GM19099 (cell line): ENCODE results near the gene MRNIP.

Source experiments
- POLR2A ChIP-seq: IDR thresholded peaks from 3 replicates; pipeline ENCODE4 v1.6.1; 2011; ENCODE audit warnings: low read depth; ENCODE audit not compliant: insufficient read length; ENCODE audit errors: extremely low read depth

The MRNIP gene, protein sequence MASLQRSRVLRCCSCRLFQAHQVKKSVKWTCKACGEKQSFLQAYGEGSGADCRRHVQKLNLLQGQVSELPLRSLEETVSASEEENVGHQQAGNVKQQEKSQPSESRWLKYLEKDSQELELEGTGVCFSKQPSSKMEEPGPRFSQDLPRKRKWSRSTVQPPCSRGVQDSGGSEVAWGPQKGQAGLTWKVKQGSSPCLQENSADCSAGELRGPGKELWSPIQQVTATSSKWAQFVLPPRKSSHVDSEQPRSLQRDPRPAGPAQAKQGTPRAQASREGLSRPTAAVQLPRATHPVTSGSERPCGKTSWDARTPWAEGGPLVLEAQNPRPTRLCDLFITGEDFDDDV

DNA sequence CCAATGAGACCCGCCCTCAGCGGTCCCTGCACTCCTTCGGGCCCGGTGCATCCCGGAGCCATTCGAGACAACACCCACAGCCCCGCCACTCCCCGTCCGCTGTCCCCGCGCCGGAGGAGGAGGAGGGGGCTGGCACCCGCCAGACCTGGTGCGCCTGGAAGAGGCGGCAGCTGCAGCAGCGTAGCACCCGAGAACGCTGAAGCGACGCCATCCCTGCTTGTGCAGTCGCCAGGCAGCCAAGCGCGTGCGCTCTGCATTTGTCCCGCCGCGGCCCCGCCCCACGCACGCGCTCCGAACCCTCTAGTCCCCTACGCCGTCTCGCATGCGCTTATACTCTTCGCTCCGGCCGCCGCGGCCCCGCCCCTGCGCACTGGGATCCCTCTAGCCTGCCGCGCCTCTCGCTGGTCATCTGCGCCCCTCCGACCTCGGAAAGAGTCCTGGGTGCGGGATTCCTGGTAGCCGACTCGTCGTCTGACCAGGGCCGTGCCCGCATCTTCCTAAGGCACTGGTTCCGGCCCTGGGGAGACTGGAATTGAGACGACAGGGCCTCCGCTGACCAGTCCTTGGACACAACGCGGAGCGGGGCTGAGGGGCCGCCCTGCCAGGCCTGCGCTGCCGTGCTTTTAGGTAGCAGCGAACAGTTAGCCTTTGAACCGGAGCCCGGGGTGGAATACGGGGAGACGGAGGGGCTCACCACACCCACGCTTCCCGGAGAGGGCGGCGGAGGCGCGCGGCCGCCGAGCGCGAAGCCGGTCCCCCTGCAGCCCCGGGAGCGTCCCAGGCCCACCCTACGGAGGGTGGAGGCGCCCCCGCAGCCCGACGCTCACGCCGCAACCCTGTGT, at the start of gene MRNIP:
Gene MRNIP (minus strand): TSS at position 232 of the 842 bp plus-strand sequence. CDS start 21 bp downstream, at position 211.
- peak; percentile 72 for TF ChIP-seq POLR2A

DNA sequence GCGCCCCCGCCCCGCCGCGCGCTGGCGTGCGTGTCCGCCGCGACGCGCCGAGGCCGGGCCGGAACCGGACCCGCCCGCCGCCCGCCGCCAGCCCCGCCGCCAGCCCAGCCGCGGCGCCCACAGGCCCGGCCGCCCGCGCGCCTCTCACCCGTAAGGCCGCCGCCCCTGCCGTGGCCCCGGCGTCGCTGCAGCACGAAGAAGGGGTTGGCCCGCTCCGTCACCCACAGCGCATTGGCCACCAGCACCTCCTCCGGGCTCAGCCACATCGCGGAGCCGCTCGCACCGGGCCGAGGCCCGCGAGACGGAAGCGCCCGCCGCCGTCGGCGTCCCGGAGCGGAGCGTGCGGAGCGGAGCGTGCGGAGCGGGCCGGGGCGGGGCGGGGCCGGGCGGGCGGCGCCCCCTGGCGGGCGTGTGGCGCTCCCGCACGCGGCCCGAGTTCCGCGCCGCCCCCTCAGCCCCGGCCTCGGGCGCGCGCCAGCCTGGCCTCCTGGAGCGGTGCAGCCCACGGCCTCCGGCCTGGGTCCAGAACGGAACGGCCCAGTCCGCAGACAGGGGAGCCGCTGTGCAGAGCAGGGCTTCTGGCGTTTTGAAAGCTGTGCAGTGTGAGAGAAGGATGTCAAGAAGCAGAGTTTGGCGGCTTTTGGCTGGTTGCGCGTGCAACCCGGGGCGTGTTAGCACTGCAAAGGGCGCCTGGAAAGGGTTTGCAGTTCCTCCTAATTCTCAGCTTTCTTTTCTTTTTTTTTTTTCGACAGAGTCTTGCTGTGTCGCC, 49.1 kb upstream of the MRNIP start, which contains the start of gene TBC1D9B:
Gene TBC1D9B (minus strand): TSS at position 342 of the 769 bp plus-strand sequence. CDS start 76 bp downstream, at position 266.
- peak; percentile 85 for TF ChIP-seq POLR2A

DNA sequence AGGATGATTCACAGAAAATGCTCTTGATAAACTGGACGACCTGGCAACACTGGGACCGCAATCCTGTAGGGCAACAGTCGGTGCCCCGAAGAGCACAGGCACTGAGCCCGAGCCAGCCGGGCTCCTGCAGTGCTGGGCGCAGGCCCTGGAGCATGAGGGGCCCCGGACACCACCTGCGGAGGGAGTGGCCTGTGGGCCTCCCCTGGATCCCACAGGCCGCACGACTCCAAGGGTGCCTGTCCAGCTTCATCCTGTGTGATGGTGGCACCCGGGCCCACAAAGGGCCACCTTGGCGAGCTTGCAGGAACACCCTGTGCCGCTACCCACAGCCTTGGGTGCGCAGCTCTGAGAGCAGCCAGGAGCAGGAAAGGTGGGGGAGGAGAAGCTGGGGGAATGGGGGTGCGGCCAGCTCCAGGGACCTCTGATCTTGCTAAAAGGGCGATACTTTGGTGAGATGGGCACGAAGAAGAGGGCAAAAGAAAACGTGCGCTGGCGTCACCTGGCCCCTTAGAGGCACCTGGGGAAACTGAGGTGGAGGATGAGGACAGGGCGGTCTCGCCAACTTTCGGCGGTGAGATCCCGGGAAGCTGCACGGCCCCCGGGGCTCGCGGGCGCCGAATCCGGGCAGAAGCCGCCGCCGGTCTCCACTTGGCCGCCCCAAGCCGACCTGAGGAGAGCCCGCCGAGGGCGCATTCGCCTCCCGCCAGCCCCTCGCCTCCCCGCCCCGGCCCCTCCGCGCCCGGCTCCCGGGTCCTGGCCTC, 48.4 kb upstream of the MRNIP start:
- TF ChIP-seq POLR2A = no peak

DNA sequence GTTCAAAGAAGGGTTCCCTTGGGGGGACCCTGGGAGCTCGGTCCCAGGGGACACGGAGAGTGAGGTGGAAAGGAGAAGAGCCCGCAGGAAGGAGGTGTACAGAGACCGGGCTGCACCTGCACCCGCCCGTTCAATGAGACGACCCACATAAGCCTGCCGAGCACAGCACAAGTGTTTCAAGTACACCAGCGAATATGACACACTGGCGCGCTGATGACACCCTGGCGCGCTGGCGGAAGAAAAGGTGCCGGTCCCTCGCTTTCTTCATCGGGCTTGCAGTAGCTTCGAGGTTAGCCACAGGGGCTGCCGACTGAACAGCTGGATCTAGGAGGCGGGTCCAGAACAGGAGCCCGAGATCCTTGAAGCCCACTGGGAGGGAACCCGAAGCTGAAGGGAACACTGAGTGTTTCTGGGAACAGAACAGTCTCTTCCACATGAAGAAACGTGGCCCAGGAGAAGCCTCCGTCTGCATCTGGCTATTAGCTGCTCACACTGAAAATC, 47.7 kb upstream of the MRNIP start:
- TF ChIP-seq POLR2A = no peak

DNA sequence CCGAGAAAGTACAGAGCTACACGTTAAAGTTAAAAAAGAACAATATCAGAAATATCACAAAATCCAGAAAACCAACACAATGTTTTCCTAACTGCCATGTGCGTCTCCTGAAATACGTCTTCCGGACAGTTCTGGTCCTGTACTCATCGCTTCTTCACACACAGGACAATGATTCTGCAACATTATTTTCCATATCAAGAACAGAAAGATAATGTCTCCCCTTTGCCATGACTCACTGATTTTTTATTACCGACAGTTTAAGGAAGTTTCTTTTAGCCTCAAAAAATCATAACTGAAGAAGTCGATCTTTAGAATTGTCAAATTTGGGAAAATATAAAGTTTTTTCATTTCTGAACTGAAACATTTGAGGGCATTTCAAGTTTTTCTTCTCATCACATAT, 46.5 kb upstream of the MRNIP start:
- TF ChIP-seq POLR2A = no peak

DNA sequence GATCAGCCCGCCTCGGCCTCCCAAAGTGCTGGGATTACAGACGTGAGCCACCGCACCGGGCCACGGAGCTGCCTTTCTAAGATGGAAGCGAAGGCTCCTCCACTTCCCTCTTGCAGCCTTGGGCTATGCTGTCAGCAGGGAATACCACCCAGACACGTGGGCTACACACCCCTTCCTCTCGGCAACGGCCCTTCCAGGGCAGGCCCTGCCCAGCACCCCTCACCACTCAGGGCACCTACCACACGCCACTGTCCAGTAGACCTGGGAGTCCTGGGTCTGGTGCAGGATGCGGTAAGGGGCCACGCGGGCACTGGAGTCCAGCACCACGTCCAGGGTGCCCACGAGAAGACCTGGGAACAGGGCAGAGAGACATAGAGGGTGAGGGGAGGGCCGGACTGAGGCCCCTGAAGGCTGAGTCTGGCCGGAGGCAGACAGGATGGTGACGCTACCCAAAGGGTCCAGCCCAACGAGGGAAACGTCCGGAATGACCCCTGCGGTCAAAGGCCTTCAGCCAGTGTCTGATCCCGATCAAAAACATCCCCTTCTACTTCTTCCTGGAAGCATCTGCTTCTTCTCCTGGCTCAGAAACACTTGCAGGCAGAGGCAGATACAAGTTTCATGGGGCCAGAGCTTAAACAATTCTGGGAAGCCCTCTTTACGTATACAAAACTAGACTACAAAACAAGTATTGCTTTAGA, 46.0 kb upstream of the MRNIP start:
- no peak for TF ChIP-seq POLR2A

DNA sequence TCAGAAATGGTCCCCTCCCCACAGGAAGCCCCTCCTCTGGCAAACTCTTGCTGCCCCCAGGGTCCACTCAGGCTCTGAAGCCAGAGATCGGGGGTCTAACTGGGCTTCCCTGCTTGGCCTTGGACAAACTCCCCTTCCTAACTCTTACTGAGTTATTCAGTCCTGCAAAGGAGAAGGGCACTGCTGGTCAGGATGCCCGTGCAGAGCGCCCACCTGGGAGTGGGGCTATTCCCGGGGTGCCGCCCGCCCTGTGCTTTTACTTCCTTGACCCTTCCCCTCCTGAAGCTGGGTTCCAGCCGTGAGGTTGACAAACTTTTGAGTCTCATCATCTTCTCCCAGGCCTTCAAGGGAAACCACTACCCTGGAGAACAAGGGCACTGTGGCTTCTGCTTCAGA, 44.1 kb upstream of the MRNIP start:
- no peak for TF ChIP-seq POLR2A

DNA sequence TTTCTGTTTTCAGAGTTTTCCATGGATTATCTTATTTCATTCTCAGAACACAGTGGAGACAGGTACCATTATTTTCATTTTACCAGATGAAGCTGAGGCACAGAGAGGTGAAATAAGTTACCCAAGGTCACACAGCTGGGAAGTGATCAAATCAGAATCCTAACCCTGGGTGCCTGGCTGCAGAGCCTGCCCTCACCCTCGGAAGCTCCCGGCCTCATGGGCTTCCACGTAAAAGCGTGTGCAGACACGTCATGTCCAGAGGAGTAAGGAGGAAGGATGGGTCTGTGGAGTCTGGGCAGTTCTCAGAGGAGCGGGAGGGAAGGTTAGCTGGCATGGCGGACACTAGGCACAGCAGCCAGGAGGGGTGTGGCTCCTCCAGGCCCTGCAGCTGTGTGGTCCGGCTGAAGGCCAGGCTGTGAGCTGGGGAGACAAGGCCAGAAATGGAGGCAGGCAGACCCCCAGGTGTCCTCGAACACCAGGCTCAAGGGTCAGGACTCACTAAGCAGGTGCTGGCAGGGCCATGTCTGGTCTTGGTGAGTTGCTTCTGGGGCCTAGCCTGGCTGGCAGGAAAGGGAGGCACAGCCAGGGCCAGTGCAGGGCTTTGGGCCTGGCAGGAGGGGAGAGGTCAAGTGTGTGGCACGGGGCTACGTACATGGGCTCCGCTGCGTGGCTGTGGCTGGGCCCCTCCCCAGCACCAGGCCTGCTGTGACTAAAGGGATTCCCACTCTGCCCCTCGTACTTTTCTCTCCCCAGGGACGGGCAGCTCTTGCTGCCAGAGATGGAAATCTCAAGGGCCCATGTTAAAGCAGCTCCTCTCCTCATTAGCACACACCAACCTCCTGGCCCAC, 43.5 kb upstream of the MRNIP start:
- TF ChIP-seq POLR2A = no peak

DNA sequence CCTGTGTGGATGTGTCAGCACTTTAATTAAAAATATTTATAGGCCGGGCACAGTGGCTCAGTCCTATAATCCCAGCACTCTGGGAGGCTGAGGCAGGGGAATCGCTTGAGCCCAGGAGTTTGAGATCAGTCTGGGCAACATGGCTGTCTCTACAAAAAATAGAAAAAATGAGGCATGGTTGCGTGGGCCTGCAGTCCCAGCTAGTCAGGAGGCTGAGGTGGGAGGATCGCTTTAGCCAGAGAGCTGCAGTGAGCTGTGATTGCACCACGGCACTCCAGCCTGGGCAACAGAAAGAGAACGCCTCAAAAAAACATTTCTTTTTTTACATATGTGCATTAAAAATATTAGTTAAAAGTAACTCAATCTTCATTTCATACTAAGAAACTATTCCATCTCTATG, 42.8 kb upstream of the MRNIP start:
- TF ChIP-seq POLR2A = no peak

DNA sequence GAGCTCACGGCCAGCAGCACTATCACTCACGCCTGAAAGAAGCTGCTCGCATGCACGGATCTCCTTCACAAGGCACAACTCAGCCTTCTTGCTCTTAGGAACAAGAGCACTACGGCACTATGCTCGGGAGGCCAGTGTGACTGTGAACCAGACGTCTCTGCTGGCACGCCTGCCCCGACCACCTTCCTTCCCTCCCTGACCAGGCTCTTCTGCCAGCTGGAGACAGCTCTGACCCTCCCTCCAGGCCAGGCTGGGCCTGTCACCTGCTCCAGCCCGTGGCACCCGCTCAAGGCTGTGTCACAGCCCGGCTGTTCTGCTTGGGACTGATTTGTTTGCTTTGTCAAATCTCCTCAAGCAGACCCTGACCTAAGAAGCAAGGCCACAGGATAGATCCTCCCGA, 42.1 kb upstream of the MRNIP start:
- no peak for TF ChIP-seq POLR2A

DNA sequence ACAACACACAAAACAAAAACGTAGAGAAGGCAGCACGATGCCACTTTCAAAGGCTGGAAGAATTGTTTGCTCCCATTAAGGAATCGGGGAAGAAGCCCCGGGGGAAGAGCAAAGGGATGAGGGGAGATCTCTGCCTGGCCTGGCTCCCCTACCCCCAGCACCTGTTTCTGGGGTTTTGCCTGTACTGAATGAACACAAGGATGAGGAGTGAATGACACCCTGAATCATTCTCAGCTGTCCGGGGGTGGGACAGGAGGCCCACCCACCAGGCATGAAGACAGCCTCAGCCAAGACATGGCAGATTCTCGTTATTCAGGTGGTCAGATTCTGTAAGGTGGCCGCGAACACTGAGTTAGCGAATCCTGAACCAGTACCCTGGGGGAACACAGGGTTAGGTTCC, 41.6 kb upstream of the MRNIP start:
- TF ChIP-seq POLR2A = no peak

DNA sequence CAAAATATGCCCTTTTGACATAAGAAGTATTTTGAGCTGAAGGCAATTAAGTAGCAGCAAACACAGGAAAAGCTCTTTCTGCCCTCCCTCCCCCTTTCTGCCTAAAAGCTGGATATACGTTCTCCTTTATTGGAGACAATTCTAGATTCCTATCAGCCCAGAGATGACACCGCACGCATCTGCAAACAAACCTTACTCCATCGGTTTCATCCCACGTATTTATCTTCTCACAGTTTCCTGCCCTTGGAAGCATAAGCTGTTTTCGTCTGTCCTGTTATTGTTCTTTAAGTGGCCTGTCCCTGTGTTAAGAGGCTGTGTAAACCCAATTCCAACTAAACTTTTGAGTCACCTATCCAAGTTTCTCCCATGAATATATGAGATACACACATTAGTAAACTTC, 37.2 kb upstream of the MRNIP start:
- TF ChIP-seq POLR2A = no peak
